Activated CD4-positive, alpha-beta T cell treated with anti-CD3 and anti-CD28 coated beads for 24 hours (primary cell): Measurements from ENCODE around the gene TBL3.

Experiments used
- DNase-seq, 2 donors: peaks; one replicate each; pipeline ENCODE4 v3.0.0-alpha.2; 2020; ENCODE audit warnings: low read depth in 2 of 2

TBL3 gene

DNA sequence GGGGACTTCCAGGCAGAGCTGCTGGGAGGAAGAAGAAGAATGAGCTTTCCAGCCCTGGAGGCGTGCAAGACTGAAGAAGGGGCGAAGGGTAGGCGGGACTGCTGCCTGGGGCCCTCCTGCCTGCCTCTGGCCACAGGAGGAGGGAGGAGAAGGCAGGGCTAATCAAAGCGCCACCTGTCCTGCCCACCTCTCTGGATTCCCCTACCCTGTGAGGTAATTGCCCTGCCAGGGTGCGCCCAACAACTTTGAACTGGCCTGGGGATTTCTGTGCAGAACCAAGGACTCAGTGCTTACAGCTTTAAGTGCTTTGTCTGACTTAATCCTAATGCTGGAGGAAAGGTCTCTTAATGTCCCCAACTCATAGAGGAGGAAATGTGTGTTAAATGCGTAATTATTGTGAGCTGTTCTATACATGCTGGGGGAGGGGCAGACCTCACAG lies 9.6 kb downstream of the TBL3 start, which contains the start of gene NOXO1:
TSS of gene NOXO1 (minus strand) at position 72 of the 439 bp plus-strand sequence. CDS start 290 bp downstream, outside the sequence.
- no peak for DNase-seq

DNA sequence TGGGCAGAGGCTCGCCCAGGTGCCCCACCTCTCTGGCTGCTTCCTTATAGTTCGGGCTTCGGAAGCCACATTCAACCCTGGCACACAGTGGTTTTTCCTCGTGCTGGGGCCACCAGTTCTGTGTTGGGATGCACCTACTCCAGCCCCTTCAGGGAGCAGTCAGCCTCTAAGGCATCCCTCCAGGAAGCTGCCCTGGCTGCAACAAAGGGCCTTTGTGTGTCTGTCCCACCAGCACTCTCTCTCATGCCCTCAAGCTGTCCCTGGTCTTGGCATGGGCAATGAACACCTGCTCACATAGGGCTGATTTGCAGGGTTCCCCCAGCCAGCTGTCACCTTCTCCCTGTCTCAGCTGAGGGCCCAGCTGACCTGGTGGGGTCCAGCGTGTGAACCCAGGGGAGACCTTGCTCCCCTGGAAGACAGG lies 10.2 kb downstream of the TBL3 start:
- DNase-seq = no peak

DNA sequence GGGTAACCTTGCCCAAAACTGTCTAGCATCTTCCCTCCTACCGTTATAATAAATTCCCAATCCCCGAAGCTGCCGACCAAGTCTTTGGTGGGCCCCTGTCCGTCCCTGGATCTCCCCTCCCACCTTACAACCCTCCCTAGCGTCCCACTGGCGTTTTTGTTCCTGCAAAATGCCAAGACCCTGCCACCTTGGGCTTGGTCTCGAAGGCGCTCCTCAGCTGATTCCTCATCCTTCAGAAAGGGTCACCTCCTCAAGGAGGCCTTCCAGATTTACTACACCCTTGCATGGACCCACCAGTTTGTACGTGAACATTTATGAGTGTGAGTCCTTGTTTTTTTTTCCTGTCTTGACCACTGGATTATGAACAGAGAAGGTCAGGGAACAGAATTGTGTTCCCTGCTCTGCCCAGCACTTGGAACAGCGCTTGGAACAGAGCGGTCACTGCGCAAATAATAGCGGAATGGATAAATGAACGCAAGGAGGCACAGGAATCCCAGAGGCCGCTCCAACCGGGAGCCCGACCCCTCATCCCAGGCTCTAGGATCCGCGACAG lies 11.2 kb downstream of the TBL3 start:
- DNase-seq = no peak

DNA sequence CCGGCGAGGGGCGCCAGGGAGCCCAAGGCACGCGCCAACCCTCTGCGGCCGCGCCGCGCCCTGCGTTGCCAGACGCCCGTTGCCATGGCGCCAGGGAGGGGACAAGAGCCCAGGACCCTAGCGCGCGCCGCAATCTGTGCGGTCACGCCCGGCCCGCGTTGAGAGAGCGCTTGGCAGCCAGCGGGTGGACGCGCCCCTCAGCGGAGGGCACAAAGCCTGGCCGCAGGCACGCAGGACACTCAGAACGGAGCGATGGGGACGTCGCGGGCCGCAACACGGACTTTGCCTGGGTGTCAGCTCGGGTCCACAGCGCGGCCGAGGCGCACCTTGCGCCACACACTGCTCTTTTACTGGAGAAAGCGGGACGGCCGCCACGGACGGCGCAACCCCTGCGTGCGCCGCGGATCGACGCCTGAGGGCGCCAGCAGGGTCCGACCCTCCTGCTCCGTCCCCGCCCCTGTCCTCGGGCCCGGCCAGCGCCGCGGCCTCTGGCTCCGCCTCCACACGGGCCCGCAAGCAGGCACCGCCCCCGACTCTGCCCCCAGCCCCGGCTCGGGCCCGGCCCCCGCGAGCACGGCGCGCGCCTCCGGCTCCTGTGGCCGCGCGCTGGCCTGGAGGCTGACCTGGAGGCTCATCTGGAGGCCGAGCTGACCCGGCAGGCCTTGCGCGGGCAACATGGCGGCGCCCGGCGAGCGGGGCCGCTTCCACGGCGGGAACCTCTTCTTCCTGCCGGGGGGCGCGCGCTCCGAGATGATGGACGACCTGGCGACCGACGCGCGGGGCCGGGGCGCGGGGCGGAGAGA lies 11.9 kb downstream of the TBL3 start, which contains the start of gene GFER:
TSS of gene GFER (plus strand) at position 650 of the 803 bp plus-strand sequence. CDS start at position 676, 26 bp downstream.
- peak in 1 of 2 donors; percentile 74 for DNase-seq

DNA sequence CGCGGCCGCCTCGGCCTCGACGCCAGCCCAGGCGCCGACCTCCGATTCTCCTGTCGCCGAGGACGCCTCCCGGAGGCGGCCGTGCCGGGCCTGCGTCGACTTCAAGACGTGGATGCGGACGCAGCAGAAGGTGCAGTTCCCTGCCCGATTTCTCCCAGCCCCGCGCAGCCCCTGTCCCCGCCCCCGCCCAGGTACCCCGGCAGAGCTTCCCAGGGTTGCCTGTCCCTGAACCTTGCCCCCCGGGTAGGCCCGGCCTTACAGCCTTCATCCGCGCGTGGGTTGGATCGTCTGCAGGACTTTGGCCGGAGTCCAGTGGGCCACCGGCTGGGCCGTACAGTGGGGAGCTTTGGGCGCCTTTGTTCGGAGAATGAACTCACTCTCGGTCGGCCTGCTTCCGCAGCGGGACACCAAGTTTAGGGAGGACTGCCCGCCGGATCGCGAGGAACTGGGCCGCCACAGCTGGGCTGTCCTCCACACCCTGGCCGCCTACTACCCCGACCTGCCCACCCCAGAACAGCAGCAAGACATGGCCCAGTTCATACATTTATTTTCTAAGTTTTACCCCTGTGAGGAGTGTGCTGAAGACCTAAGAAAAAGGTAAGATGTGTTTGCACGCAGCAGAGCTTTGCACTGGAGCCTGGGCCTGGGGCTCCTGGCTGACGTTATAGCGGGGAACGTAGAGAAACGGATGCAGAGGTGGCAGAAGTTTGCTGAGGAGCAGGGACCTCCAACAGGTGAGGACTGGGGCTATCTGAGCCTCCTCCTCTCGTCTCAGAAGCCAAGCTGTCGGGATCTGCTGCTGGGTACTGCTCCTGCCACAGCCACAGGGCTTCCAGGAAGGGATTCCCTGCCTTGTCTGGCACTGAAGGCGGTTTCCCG lies 12.7 kb downstream of the TBL3 start:
- DNase-seq = no peak

DNA sequence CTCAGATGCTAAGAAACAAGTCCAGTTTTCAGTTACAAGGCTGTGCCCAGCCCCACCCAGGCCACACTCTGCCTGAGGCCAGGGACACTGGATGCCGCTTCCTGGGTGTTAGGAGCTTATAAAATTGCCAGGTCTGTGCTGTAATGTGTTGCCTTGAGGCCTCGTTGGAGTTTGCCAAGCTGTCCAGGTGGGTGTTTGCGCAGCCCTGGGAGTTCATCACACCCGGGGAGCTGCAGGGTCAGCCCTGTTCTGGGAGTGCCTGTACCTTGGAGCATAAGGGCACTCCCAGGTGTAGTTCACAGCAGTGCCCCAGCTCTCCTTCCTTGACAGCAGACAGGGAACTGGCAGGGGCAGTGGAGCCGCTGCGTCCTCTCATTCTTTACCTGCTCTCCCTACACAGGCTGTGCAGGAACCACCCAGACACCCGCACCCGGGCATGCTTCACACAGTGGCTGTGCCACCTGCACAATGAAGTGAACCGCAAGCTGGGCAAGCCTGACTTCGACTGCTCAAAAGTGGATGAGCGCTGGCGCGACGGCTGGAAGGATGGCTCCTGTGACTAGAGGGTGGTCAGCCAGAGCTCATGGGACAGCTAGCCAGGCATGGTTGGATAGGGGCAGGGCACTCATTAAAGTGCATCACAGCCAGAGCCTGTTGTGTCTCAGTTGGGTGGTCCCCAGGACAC lies 13.8 kb downstream of the TBL3 start:
- no peak for DNase-seq

DNA sequence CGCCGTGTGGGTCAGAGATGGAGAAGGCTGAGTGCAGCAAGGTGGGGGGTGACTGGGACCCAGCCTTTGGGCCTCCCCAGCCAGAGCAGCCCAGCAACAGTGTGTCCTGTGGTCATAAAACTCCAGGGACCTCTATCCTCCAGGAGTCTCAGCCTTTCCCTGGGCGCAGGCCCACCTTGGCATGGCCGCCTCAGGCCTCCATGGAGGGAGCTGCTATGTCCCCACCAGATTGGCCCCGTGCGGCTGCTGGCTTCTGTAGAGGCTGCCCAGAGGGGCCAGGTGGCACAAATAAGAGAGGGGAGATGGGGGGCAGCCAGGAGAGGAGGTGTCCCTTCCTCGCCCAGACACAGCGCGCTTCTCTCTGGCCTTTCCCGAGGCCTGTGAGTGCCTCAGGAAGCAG lies 15.3 kb downstream of the TBL3 start:
- no peak for DNase-seq

DNA sequence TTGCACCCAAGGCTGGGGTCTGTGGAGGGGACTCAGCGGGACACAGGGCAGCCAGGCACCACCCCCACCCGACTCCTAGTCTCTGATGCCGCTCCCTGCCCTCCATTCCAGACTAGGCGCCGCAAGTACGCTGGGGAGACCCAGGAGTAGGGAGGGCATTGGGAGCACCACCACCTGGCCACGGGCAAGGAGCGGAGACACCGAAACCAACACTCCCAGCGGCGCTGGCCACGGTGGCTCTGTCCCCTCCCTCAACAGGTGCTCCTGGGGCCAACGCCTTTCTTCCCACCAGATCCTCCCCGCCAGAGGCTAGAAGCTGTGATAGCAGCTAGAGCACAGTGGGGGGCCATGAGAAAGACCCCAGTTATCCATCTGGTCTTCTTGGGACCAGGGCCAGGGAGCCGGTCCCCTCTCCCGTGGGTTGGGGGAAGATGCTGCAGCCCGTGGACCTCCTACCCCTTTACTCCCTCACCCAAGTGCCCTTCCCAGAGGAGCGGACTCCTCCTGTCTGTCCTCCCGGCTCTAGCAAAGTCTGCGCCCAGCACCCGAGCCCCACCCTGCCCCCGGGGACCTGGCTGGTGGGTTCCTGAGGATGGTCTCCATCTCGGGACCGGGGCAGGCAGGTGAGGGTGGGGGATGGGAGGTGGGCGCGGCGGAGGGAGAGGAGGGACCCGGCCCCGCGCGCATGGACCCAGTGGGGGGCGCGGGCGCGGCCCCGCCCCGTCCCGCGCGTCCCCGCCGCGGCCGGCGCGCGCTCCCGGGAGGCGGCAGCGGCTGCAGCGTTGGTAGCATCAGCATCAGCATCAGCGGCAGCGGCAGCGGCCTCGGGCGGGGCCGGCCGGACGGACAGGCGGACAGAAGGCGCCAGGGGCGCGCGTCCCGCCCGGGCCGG lies 17.6 kb downstream of the TBL3 start, which contains the start of gene SYNGR3:
TSS of gene SYNGR3 (plus strand) at position 762 of the 892 bp plus-strand sequence. CDS start 133 bp downstream, outside the sequence.
- no peak for DNase-seq

DNA sequence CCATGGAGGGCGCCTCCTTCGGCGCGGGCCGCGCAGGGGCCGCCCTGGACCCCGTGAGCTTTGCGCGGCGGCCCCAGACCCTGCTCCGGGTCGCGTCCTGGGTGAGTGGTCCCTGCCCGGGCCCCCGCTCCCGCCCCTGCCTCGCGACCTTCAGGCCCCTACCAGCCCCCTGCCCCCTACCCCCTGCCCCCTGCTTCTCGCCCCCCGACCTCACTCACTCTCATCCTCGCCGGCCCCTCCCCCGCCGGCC lies 18.2 kb downstream of the TBL3 start:
- no peak for DNase-seq

DNA sequence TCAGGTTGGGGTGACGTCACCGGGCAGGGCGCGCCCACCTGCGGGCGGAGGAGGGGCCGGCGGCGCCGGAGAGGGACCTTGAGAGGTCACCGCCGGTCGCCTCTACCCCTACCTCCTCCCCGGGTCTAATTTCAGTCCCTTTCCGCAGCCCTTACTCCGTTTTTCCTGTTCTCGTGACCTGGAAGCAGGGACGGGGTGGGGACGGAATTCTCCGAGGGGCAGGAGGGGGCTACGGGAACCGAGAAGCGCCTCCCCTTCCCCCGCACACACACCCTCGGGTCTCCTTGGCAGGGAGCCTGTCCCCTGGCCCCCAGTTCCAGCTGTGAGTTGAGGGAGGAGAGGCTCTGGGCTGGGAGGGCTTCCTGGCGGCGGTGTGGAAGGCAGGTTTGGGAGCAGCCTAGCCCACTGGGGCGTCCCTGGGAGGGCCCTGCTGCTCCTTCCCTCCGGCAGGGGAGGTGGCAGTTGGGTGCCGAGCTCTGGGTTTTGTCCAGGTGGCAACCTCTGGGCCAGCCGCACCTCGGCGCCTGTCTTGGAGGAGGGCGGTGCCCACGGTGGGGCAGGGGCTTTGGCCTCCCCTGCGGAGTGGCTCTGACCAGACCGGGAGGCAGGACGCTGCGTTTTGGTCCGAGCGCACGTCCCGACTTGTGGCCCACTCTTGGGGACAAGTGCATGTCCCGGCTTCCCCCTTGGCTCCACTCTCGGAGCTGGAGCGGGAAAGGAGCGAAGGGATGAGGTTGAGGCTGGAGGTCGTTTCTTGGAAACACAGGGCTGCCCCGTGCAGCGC lies 18.7 kb downstream of the TBL3 start:
- no peak for DNase-seq

DNA sequence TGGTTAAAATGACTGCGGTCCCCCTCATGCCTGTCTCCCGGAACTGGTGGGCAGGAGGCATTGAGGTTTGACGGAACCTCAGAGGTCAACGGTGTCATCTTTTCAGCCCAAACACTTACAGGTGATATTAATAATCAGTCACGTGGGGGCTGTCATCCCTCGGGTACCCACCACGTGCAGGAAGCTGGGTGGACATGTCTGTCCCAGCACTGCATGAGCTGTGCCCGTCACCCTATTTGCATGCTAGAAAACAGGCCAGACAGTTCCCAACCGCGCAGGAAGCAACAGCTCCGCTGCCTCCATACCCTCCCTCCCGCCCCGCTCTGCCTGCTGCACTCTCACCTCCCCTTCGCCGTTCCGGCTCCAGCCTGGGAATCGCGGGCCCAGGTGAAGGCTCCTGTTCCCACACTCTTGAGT lies 19.3 kb downstream of the TBL3 start:
- DNase-seq = no peak

DNA sequence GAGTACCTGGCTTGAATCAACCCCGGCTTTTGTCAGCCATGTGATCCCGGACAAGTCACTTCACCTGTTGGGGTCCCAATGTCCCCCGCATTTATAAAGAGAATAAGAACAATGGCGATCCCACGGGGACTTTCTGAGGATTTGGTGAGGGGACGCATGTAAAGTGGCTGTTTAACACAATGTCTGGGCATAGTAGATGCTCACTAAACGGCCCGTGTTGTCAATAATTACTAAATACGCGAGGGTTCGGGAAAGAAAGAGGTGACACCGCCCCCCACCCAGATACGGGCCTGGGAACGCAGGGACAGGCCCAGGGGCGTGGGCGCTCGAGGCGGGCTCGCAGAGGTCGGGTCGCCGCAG lies 19.7 kb downstream of the TBL3 start:
- DNase-seq = no peak

DNA sequence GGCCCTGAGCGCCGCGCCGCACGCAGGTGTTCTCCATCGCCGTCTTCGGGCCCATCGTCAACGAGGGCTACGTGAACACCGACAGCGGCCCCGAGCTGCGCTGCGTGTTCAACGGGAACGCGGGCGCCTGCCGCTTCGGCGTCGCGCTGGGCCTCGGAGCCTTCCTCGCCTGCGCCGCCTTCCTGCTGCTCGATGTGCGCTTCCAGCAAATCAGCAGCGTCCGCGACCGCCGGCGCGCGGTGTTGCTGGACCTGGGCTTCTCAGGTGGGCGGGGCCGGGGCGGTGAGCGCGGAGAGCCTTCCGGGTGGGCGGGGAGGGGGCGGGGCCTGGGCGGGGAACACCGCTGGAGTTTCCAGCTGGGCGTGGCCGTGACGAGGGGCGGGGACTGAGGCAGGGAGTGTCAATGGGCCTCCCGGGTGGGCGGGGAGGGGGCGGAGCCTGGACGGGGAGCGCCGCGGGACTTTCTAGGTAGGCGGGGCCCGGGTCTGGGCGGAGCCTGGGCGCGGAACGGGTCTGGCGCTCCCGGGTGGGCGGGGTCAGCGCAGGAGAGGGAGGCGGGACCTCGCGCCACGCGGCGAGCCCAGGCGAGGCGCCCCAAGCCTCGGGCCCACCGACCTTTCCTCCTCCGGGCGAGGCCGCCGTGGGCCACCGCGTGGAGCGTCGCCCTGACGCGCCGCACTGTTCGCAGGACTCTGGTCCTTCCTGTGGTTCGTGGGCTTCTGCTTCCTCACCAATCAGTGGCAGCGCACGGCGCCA lies 20.3 kb downstream of the TBL3 start:
- peak; percentile 97 to 98 for DNase-seq

DNA sequence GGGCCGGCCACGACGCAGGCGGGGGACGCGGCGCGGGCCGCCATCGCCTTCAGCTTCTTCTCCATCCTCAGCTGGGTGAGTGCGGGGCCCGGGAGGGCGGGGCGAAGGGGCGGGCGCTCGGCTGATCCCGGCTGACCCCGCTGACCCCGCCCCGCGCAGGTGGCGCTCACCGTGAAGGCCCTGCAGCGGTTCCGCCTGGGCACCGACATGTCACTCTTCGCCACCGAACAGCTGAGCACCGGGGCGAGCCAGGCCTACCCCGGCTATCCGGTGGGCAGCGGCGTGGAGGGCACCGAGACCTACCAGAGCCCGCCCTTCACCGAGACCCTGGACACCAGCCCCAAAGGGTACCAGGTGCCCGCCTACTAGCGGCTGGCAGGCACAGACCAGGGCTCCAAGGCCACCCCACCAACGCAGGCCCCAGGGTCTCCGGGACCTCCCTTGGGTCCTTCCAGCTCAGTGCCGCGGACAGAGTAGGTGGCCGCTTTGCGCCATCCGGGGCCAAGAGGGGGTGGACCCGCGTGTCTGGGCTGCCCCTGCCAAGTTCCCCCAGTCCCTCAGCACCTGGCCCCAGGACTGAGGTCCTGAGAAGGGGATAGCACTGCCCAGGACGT lies 21.0 kb downstream of the TBL3 start:
- no peak for DNase-seq

DNA sequence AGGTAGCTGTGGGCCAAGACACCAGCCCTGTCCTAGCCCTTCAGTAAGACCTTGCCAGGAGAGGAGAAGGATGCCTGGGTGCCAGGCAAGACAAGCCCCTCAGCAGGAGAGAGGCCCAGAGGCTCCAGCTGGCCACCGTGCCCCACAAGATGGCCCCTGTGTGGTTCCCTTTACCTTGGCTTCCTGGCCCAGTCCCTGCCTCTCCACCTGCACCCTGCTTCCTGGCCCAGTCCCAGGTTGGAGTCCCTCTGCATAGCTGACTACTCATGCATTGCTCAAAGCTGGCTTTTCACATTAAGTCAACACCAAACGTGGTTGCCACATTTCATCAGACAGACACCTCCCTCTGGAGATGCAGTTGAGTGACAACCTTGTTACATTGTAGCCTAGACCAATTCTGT lies 21.9 kb downstream of the TBL3 start:
- no peak for DNase-seq

DNA sequence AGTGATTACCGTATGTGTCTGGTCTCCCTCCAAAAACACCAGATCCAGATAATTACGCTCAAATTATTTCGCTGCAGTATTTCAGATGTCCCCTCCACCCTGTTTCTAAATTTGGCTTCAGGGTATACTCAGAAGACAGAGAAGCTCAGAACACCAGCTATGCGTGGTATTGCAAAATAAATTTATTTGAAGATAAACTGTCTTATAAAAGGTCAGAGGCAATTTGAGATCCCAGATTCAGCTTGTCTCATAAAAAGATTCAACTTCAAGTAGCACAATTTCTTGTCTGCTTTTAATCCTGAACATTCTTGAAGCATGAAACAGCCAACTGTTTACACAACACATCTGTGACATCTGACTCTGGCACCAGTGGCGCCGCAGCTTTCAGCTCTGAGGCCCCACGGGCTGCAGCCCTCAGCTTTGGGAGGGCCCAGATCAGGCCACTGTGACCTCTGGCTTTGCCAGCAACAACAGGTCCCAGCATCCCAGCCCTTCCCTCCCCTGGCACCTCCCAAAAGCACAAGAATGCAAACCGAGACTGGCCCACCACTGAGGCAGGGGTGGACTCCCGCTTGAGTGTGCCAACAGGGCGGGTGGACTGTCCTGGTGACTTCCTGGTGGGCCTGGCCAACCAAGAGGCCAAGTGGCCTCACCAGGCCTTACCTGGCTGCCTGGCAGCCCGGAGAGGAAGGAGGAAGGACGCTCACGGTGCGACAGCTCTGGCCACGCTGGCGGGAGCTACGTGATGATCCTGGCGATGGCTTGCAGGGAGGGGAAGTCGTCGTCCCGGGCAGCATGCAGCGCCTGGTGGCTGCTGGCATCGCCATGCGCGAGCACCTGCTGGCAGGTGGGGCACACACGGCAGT lies 25.9 kb downstream of the TBL3 start:
- no peak for DNase-seq

DNA sequence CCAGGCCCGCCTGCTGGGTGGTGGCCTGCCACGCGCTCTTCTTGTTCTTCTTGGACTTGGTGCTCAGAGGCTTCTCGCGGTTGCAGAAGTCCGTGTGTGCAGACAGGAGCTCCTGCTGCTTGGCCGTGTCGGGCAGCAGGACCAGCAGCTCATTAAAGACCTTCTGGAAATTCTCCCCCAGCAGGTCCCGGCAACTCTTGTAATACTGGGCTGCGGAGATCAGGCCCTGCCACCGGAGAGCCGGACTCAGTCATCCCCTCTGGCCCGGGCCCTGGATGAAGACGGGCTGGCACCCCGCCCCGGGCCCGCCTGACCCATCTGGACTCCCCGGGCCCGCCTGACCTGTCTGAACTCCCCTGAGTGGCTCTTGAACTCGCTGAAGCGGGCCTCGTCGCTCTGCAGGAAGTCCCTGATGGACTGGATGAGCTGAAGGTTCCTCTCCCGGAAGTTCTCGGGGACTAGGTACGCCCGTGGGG lies 26.5 kb downstream of the TBL3 start:
- no peak for DNase-seq
